GM12878 (cell line): Measurements from ENCODE around the gene CNTNAP2.

Experiments used
- CTCF ChIP-seq, 3 experiments: IDR thresholded peaks in 2 of 3; conservative IDR thresholded peaks in 1 of 3; 2 replicates each; pipeline ENCODE4 v1.5.1; 2011; ENCODE audit warnings: low read depth in 3 of 3, low read length in 3 of 3, mild to moderate bottlenecking in 3 of 3, control low read depth in 2 of 3, moderate library complexity in 2 of 3, inconsistent platforms in 1 of 3, mixed read lengths in 1 of 3; ENCODE audit not compliant: control insufficient read depth in 2 of 3, insufficient read depth in 1 of 3; ENCODE audit errors: extremely low read depth in 1 of 3
- EZH2 ChIP-seq: IDR thresholded peaks from 2 replicates; pipeline ENCODE4 v1.6.1; 2012; ENCODE audit warnings: low read depth, mild to moderate bottlenecking, control low read depth, inconsistent platforms, low read length, borderline replicate concordance; ENCODE audit not compliant: control insufficient read depth
- RCOR1 ChIP-seq: conservative IDR thresholded peaks from 2 replicates; pipeline ENCODE4 v1.6.1; 2012; ENCODE audit warnings: low read depth, low read length, improper control_type of control experiment
- TAF1 ChIP-seq: IDR thresholded peaks from 2 replicates; pipeline ENCODE4 v1.6.1; 2011; ENCODE audit warnings: mild to moderate bottlenecking, low read depth, low read length, borderline replicate concordance
- ZNF622 ChIP-seq: fragments of 450-650 bp; IDR thresholded peaks from 2 replicates; pipeline ENCODE4 v1.6.1; 2017; ENCODE audit warnings: mild to moderate bottlenecking, inconsistent platforms

GRCh38 chr7:146510088-146510680, 393.6 kb downstream of the CNTNAP2 start:
- no peak for TF ChIP-seq RCOR1
- no peak for TF ChIP-seq CTCF (IDR thresholded peaks at IDR 0.05 in 2 of 3, conservative IDR thresholded peaks at IDR 0.05 in 1 of 3; ENCODE audit: control insufficient read depth in 2 of 3, extremely low read depth in 1 of 3, insufficient read depth in 1 of 3, low read depth in 3 of 3, low read length in 3 of 3)
- no peak for TF ChIP-seq TAF1
- TF ChIP-seq ZNF622, result no peak
- TF ChIP-seq EZH2, result no peak
